ENCODE measurements around the gene PDE4B. TPM values are rescaled to one million over a fixed set of nuclear protein-coding genes. Genes with fewer than 3 reads are reported as not detected.

Gene PDE4B
- total and polyA plus RNA-seq, 9 of the 15 experiments (the other 6 are each of a cell fraction or from before 2014, with no cell fraction given), result 0.09 TPM; not detected in 8

- Histone ChIP-seq H3K4me1 (replicated peaks in 1 of 2; ENCODE audit: control insufficient read depth in 2 of 2, insufficient read depth in 2 of 2, low read length in 2 of 2) (no peaks in the 10 kb centered on the region), H3K27ac (ENCODE audit: extremely low read depth, low read depth, low read length) (no peak overlapping the region), H3K9me1 (ENCODE audit: control insufficient read depth, insufficient read depth, low read length) (no peaks in the 10 kb centered on the region), H4K20me1 (replicated peaks; ENCODE audit: control insufficient read depth, insufficient read depth, low read length) (no peaks in the 10 kb centered on the region), H3K36me3 (ENCODE audit: control insufficient read depth, insufficient read depth, low read length) (no peaks in the 10 kb centered on the region), H3K27me3 (ENCODE audit: control insufficient read depth in 2 of 2, insufficient read depth in 2 of 2, low read length in 2 of 2) (no peaks in the 10 kb centered on the region), H2AFZ (ENCODE audit: low read depth, low read length) (no peak overlapping the region), H3K4me3 (no peak overlapping the region), H3K9ac (ENCODE audit: insufficient read depth in 1 of 2, low read depth in 2 of 2, low read length in 2 of 2) (no peak overlapping the region), H3K4me2 (ENCODE audit: insufficient read depth, low read length) (no peak overlapping the region), H3K79me2 (ENCODE audit: control insufficient read depth, insufficient read depth, low read length) (no peaks in the 10 kb centered on the region), H3K9me3 (replicated peaks; ENCODE audit: control insufficient read depth, insufficient read depth, low read depth, low read length) (no peaks in the 10 kb centered on the region)
- BruUV-seq (replicated peaks), result no TSS peak
- in situ Hi-C loops (cut with MboI), result no loop called here
- TF ChIP-seq ESRRB (CRISPR knock-in tag; IDR thresholded peaks at IDR 0.05; ENCODE audit: borderline replicate concordance), result no peak
- no peak for TF ChIP-seq TOE1 (IDR thresholded peaks at IDR 0.05; ENCODE audit: borderline replicate concordance)
- TF ChIP-seq TOE1 (CRISPR knock-in tag; IDR thresholded peaks at IDR 0.05; ENCODE audit: borderline replicate concordance, low read depth), result no peak
- no peak for TF ChIP-seq ZNF76 (CRISPR knock-in tag; IDR thresholded peaks at IDR 0.05; ENCODE audit: borderline replicate concordance)
- TF ChIP-seq GTF3C2 (IDR thresholded peaks at IDR 0.05; ENCODE audit: borderline replicate concordance, extremely low read depth, insufficient read length), result no peak
- no peak for TF ChIP-seq HEY1 (CRISPR knock-in tag; IDR thresholded peaks at IDR 0.05; ENCODE audit: borderline replicate concordance)
- no peak for TF ChIP-seq SRSF7 (optimal IDR thresholded peaks at IDR 0.05; ENCODE audit: low read depth, low read length)
- no peak for TF ChIP-seq ZNF589 (CRISPR knock-in tag; IDR thresholded peaks at IDR 0.05; ENCODE audit: low read depth)
- TF ChIP-seq ADNP (tag; IDR thresholded peaks at IDR 0.05), result no peak
- no peak for TF ChIP-seq CEBPB (tag; IDR thresholded peaks at IDR 0.05)
- TF ChIP-seq ZNF146 (CRISPR knock-in tag; IDR thresholded peaks at IDR 0.05; ENCODE audit: unreplicated experiment), result no peak
- no peak for TF ChIP-seq SLC30A9 (CRISPR knock-in tag; IDR thresholded peaks at IDR 0.05)
- 2% methylated on average over 8 of the region's 8 CpGs for WGBS (ENCODE audit: insufficient coverage, low coverage, missing lambda C conversion rate)
- FAIRE-seq (no peak), ATAC-seq (no peak), DNase-seq (ENCODE audit: extremely low read depth in 1 of 4, low spot score in 3 of 4) (no peak)
- ChIA-PET CTCF (ENCODE audit: low intra/inter-chr PET ratio) (no interaction called here), POLR2A (no interaction called here)
- intact Hi-C loops (cut with micrococcal nuclease), result no loop called here
These were observed 102.3 kb downstream of the PDE4B start for GRCh38 chr1:65894738-65895605.
